Brain microvascular endothelial cell (primary cell): ENCODE data around the gene MYF6.

ENCODE experiments used
- DNase-seq: peaks from one replicate; pipeline ENCODE4 v3.0.0-alpha.2; 2020
- H3K27ac ChIP-seq: fragments of 250-450 bp; sonication (Bioruptor Pico); 2 replicates; pipeline ENCODE4 v1.5.1; 2020; ENCODE audit warnings: mild to moderate bottlenecking, moderate library complexity
- H3K27me3 ChIP-seq: fragments of 250-450 bp; sonication (Bioruptor Pico); replicated peaks from 2 replicates; pipeline ENCODE4 v1.5.1; 2020; ENCODE audit warnings: mild to moderate bottlenecking
- H3K36me3 ChIP-seq: fragments of 250-450 bp; sonication (Bioruptor Pico); replicated peaks from 2 replicates; pipeline ENCODE4 v1.5.1; 2020; ENCODE audit warnings: mild to moderate bottlenecking
- H3K4me3 ChIP-seq: 2 replicates; pipeline ENCODE4 v1.5.1; 2011; ENCODE audit warnings: low read depth, mild to moderate bottlenecking, control low read depth, low read length, moderate library complexity
- in situ Hi-C: cut with HindIII; loops from 2 replicates; pipeline ENCODE4 v1.10.0; 2017; ENCODE audit warnings: low sequenced_read_pairs, low pct_ligation_motif_present
- TF ChIP-seq, protein P1 (sequence below): IDR thresholded peaks from 2 replicates; pipeline ENCODE4 v1.5.1; 2011; ENCODE audit warnings: low read depth, mild to moderate bottlenecking, moderate library complexity, low read length, control low read depth, inconsistent platforms; ENCODE audit errors: missing control alignments

MYF6 gene

DNA sequence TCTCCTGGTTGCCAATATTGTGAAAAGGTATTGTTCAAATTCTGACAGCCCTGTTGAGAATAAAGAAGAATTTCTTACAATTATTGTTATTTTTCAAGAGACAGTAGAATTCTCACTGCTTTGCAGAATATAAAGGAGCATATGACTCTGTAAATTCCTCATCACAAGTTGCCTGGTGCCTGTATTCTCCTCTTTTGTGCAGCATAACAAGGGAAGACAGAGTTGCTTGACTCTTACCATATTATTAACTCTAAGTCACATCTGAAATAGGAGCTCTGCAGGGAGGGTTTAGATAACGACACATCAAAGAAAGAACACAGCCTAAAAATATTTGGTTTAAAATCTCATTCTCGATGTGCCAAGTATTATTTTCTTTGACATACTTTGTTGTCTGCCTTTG is 40.4 kb downstream of the MYF6 start:
- in situ Hi-C loops, result no loop called here
- H3K27me3 ChIP-seq, result no peaks in the 10 kb centered on the region

DNA sequence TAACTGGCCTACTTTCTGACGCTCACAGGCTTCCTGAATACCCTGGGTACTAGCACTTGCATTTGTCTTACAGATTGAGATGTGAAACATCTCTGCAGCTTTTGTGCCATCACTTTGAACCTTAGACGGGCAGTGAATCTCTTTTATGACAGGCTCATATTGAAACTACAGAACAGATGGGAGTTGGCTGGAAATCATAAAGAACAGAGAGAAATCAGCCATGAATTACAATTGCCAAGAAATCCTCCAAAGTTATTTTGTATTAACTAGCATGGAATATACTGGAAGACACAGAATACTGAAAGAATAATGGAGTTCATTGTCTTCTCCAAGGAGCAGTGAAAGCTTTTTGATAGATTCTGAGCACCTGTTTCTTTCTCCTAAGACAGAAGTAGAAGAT is 42.0 kb downstream of the MYF6 start:
- no peak overlapping the region for H3K27ac ChIP-seq
- H3K4me3 ChIP-seq, result no peak overlapping the region
- DNase-seq, result no peak
- TF ChIP-seq, protein P1, sequence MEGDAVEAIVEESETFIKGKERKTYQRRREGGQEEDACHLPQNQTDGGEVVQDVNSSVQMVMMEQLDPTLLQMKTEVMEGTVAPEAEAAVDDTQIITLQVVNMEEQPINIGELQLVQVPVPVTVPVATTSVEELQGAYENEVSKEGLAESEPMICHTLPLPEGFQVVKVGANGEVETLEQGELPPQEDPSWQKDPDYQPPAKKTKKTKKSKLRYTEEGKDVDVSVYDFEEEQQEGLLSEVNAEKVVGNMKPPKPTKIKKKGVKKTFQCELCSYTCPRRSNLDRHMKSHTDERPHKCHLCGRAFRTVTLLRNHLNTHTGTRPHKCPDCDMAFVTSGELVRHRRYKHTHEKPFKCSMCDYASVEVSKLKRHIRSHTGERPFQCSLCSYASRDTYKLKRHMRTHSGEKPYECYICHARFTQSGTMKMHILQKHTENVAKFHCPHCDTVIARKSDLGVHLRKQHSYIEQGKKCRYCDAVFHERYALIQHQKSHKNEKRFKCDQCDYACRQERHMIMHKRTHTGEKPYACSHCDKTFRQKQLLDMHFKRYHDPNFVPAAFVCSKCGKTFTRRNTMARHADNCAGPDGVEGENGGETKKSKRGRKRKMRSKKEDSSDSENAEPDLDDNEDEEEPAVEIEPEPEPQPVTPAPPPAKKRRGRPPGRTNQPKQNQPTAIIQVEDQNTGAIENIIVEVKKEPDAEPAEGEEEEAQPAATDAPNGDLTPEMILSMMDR, result no peak
- in situ Hi-C loops, result no loop called here
- no peaks in the 10 kb centered on the region for H3K27me3 ChIP-seq
- no peaks in the 10 kb centered on the region for H3K36me3 ChIP-seq

More for the DNA sequence above, 40.4 kb downstream of the MYF6 start:
- no peak for DNase-seq
- no peak overlapping the region for H3K27ac ChIP-seq
- TF ChIP-seq, protein P1, result no peak
- no peak overlapping the region for H3K4me3 ChIP-seq
- H3K36me3 ChIP-seq, result no peaks in the 10 kb centered on the region

DNA sequence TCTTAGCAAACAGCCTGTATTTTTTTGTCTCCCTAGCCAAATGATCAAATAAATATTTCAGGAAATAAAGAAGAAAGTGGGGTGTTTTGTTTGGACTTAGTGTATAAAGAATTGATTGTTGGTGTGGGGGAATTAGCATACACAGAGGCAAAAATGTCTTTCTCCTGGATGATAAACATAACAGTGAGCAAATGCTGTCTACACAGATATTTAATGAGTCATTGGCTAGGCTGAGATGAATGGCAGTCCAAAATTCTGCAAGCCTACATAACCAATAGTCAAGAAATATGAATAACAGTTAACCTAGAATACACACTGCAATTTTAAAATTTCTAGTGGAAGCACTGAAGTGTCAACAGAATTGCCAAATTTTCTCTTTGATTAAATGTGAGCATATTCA is 45.0 kb downstream of the MYF6 start:
- TF ChIP-seq, protein P1, result no peak
- in situ Hi-C loops, result no loop called here
- Histone ChIP-seq H3K27me3 (no peaks in the 10 kb centered on the region), H3K4me3 (no peak overlapping the region), H3K36me3 (no peaks in the 10 kb centered on the region), H3K27ac (no peak overlapping the region)
- peak; percentile 25 for DNase-seq

DNA sequence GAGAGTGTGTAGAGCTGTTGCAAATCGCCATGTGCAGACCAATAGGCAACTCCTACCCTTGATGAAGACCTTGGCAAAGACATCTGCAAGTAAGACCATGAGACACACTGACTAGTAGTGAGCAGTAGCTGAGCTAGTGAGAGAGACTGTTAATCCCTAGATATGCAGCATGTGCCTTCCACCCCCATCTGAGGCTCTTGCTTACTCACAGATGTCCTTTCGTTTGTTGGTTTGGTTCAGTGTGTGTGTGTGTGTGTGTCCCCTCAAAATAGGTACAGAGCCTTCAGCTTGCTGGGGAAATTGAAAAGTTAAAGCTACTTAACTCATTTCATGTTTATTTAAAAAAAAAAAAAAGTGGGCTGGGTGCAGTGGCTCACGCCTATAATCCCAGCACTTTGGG is 46.8 kb downstream of the MYF6 start:
- DNase-seq, result no peak
- no peak overlapping the region for H3K27ac ChIP-seq
- H3K36me3 ChIP-seq, result no peaks in the 10 kb centered on the region
- no peak overlapping the region for H3K4me3 ChIP-seq
- in situ Hi-C loops, result no loop called here
- no peaks in the 10 kb centered on the region for H3K27me3 ChIP-seq
- TF ChIP-seq, protein P1, result no peak

DNA sequence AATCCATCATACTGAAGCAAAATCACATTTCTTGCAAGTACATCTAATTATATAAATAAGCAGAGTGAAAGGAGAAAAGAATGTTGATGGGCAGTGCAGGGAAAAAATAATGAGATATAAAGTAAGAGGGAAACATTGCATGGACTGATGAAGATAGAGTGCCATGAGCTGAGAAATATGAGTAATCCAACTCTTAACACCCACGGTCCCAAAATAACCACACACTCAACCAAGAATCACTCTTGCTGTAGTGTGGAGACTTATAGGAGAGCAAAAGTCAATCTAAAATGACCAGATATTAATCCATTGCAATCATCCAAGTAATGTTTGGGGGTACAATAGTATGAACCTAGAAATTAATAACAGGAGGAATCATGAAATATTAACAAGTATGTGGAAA is 49.4 kb downstream of the MYF6 start:
- in situ Hi-C loops, result no loop called here
- DNase-seq, result peak; percentile 8
- H3K36me3 ChIP-seq, result no peaks in the 10 kb centered on the region
- no peak overlapping the region for H3K27ac ChIP-seq
- TF ChIP-seq, protein P1, result no peak
- H3K27me3 ChIP-seq, result no peaks in the 10 kb centered on the region
- no peak overlapping the region for H3K4me3 ChIP-seq
